Daoy (cell line): ENCODE results near the gene HAX1. TPM values are rescaled to one million over a fixed set of nuclear protein-coding genes. Genes with fewer than 3 reads are reported as not detected.
"Not testable (repeated sequence)": the region's sequence is repeated elsewhere in the genome, so short reads cannot be mapped to it uniquely, and the experiment has no call there.

Experiments
- DNase-seq: peaks from one replicate; pipeline ENCODE4 v3.0.0-alpha.2; 2015; ENCODE audit warnings: low read depth
- total RNA-seq: library from RNA; depleted of rRNA; stranded (reverse); fragments of >200 nt; shearing (Covaris generic); gene quantifications from 2 replicates; pipeline ENCODE4 v1.2.3, GENCODE V29; 2014

HAX1 gene
- total RNA-seq, 1 experiment from 2014 or later: 169 TPM

DNA sequence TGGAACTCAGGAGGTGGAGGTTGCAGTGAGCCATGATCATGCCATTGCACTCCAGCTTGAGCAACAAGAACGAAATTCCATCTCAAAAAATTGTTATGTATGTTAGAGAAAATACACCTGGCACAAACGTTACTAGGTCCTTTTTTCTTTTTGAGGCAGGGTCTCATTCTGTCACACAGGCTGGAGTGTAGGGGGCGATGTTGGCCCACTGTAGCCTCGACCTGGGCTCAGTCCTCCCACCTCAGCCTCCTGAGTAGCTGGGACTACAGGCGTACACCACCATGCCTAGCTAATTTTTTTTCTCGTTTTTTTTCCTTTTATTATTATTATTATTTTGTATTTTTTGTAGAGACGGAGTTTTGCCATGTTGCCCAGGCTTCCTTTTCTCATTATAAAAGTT is 4.4 kb downstream of the HAX1 start:
- peak; percentile 16 for DNase-seq

DNA sequence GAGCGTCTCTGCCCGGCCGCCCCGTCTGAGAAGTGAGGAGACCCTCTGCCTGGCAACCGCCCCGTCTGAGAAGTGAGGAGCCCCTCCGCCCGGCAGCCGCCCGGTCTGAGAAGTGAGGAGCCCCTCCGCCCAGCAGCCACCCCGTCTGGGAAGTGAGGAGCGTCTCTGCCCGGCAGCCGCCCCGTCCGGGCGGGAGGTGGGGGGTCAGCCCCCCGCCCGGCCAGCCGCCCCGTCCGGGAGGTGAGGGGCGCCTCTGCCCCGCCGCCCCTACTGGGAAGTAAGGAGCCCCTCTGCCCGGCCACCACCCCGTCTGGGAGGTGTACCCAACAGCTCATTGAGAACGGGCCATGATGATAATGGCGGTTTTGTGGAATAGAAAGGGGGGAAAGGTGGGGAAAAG is 15.2 kb downstream of the HAX1 start:
- DNase-seq: not testable (repeated sequence)

DNA sequence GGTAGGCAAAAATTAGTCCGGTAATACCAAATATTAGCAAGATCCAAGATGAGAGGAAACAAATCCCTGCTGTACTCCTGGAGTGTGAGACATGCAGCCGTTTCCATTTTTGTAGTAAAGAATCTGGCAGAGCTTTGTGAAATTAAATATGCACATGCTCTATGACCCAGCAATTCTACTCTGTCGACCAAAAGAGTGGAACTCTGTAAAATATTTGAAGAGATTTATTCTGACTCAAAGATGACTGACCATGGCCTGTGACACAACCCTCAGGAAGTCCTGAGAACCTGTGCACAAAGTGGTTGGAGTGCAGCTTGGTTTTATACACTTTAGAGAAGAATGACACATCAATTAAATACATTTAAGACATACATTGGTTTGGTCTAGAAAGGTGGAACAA is 16.2 kb downstream of the HAX1 start:
- DNase-seq: no peak

DNA sequence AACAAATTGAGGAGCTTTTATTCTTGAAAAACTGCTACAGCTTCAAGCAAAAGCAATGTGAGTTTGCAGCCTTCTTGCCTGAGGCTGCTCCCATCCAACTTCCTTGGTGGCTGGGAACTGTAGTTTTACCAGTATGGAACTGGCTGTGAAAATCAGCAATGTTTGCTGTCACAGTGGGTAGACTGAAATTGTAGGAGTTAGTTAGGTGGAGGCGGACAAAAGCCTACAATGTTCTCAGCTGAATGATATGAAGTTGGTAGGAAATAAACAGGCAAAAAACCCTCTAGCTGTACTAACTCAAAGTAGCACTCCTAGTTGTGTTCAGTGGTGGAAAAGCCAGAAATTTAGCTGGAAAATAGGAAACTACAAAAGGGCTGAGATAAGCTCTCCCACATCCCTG is 18.5 kb downstream of the HAX1 start:
- DNase-seq: no peak

DNA sequence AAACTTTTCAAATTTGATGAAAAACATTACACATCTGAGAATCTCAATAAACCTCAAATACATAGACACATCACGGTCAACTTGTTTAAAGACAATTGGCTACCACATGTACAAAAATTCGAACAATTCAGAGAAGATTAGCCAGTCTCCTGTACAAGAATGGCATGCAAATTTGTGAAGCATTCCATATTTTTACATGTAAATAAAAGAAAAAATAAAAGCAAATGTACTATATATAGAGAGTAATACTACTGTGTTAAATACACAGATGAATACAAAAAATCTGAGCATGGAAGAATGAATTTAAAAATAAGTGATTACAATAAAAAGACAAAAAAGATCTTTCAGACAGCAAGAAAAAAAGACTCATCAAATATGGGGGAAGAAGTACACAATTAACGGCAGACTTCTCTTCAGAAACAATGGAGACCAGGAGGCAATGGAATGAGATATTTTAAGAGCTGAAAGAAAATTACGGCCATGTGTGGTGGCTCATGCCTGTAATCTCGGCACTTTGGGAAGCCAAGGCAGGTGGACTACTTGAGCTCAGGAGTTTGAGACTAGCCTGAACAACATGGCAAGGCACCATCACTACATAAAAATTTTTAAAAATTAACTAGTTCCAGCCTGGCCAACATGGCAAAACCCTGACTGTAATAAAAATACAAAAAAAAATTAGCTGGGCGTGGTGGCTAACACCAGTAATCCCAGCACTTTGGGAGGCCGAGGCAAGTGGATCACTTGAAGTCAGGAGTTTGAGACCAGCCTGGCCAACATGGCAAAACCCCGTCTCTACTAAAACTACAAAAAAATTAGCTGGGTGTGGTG is 23.2 kb downstream of the HAX1 start:
- DNase-seq: no peak

DNA sequence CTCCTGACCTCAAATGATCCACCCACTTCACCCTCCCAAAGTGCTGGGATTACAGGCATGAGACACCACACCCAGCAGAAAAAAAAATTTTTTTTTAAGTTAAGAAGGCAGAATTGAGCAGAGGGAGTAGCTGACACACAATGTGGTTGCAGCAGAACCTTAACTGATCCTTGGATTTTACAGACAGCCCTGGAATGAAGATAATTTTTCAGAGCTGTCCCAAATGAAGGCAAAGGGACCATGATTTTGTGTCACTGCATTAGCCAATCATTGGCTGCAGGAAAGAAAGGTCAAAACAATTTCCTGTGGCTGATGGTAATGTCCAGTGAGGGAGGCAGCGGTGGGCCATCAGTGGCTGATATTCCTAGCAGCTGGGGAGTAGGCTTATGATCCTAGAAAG is 29.2 kb downstream of the HAX1 start:
- no peak for DNase-seq

DNA sequence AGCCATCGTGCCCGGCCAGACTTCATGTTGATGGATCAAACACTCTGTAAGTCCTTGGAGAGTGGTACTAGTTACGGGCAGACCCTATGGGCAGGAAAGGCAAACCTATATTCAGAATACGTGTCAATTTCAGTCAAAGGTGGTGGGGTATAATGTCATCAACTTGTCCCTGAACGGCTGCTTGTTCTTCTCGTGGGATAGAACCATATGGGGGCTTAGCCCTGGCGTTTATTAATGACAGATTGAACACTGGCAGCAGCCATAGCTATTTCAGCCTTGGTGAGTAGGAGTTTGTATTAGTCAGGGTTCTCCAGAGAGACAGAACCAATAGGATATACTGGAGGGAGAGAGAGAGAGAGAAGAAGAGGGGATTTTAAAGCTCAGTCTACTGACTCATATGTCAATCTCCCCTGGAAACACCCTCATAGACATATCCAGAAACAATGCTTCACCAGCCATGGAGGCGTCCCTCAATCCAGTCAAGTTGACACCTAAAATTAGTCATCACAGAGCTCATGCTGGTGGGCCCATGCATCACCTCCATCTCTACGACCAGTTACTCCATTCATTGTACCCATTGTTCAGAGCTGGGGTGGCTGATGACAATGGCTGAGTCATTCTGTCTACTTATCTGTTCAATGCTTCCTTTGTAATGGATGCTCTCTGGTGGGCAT is 32.4 kb downstream of the HAX1 start:
- DNase-seq: peak; percentile 48

DNA sequence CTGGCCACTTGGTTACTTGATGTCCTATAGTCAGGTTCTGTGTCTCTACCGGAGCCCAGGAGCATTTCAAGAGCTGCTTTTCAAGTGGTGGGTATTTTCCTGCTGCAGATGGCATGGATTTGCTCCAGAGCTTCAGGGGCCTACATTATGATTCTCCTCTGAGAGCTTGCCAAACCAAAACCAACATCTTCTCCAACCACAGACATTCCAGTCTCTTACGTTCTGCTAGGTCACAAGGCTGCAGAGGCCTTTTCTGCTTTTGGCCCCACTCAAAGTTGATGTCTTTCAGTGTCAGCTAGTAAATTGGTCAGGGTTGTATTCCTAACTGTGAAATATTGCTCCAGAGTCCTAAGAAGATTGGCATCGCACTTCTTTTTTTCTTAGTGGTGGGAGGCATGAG is 33.7 kb downstream of the HAX1 start:
- peak; percentile 13 for DNase-seq

DNA sequence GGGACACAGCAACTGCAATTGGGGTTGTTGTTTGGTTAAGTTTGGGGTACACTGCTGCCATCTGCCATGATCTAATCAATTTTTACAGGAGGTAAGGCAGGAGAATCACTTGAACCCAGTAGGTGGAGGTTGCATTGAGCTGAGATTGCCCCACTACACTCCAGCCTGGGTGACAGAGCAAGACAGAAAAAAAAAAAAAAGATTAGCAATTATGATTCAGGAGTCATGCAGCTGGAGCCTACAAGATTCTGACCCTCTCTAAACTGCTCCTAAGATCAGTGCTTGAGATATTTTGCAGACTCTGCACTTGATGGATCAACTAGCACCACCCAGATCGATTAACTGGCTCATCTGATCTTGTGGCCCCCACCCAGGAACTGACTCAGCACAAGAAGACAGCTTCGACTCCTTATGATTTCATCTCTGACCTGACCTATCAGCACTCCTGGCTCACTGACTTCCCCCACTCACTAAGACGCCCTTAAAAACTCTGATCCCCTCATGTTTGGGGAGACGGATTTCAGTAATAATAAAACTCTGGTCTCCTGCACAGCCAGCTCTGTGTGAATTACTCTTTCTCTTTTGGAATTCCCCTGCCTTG is 35.3 kb downstream of the HAX1 start:
- DNase-seq: not testable (repeated sequence)

DNA sequence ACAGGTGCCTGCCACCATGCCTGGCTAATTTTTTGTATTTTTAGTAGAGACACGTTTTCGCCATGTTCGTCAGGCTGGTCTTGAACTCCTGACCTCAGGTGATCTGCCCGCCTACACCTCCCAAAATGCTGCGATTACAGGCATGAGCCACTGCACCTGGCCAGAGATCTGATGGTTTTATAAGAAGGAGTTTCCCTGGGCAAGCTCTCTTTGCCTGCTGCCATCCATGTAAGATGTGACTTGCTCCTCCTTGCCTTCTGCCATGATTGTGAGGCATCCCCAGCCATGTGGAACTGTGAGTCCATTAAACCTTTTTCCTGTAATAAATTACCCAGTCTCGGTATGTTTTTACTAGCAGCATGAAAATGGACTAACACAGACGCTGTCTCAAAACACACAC is 36.7 kb downstream of the HAX1 start:
- DNase-seq: not testable (repeated sequence)

DNA sequence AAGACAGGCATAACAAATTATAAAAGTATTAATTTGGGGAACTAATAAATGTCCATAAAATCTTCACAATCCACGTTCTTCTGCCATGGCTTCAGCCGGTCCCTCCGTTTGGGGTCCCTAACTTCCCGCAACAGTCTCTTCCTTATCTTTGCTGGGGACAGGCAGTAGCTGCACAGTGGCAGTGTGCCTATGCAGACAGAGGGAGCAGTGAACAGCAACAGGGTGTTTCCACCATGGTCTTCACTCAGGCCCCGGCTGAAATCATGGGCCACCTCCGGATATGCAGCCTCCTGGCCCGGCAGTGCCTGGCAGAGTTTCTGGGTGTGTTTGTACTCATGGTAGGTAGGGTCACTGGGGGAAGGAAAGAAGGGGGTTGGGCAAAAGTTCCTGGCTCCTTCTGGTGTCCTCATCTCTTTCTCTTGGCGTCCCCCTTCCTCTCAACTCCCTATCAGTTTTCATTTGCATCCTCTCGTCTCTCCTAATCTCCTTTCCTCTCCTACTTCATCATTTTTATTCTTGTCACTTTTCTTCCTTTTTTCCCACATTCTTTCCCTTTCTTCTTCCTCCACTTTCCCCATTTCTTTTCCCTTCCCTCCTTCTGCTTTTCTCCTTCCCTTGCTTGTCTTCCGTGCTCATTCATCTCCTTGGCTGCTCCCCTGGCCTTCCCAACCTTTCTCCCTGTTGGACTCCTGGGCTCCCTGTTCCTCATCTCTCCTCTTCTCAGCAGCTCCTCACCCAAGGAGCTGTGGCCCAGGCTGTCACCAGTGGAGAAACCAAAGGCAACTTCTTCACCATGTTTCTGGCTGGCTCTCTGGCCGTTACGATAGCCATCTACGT is 40.0 kb downstream of the HAX1 start:
- DNase-seq: not testable (repeated sequence)

DNA sequence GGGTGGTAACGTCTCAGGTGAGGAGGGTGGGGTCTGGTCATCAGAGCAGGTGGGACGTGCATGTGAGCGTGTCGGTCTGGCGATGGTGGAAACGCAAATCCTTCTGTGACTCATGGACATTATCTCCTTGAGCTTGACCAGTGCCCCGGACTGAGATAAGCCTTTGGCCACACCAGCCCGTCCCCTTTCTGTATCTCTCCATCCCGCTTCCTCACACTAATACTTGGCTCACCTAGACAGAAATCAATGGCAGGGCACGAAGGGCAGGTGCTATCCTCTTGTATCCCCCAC is 40.6 kb downstream of the HAX1 start:
- no peak for DNase-seq

DNA sequence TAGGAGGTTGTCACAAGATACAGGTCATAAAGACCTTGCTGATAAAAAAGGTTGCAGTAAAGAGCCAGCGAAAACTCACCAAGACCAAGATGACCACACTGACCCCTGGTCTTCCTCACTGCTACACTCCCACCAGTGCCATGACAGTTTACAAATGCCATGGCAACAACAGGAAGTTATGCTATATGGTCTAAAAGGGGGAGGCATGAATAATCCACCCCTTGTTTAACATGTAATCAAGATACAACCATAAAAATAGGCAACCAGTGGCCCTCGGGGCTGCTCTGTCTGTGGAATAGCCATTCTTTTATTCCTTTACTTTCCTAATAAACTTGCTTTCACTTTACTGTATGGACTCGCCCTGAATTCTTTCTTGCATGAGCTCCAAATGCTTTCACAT is 41.8 kb downstream of the HAX1 start:
- DNase-seq: not testable (repeated sequence)

DNA sequence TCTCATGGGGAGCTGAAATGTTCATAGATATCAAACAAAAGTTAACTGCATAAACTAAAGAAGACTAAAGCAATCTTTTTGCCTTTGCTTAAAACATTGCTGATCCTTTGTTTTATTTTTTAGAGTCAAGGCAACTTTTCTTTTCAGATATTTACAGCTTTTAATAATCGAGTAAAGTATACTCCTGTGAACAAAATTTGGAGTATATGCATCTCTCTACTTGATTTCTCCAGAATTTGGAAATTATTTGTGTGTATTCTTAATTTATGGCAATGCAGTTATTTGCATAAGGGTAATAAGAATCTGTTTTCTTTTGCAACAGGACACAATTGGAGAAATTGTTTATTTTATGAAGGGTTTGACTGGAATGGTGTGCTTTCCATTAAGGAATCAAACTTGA is 44.3 kb downstream of the HAX1 start:
- DNase-seq: no peak

DNA sequence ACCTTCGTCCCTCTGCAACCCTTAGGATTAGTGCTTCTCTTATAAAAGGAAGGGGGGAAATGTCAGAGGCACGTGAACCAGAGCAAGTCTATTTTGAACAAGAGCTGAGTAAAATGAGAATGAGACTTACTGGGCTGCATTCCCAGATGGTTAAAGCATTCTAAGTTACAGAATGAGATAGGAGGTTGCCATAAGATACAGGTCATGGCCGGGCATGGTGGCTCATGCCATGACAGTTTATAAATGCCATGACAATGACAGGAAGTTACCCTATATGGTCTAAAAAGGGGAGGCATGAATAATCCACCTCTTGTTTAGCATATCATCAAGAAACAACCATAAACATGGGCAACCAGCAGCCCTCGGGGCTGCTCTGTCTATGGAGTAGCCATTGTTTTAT is 46.0 kb downstream of the HAX1 start:
- no peak for DNase-seq

DNA sequence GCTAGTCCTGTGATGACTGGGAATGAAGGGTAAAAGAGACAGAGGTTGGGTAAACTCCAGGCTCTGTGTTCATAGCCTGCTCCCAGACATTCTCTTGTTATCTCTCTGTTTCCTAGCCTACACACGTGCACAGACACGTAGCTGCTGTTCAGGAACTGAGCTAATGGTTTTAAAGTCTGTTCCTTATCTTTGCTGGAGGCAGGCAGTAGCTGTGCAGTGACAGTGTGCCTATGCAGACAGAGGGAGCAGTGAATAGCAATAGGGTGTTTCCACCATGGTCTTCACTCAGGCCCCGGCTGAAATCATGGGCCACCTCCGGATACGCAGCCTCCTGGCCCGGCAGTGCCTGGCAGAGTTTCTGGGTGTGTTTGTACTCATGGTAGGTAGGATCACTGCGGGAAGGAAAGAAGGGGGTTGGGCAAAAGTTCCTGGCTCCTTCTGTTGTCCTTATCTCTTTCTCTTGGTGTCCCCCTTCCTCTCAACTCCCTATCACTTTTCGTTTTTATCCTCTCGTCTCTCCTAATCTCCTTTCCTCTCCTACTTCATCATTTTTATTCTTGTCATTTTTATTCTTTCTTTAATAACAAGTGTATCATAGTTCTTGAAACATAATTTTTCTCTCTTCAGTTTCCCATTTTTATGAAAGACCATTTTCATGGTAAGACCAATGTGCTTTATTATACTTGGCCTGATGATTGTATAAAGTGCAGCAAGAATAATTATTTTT is 48.6 kb downstream of the HAX1 start, which contains the start of gene AQP10:
TSS of gene AQP10 (plus strand) at position 212 of the 727 bp plus-strand sequence. CDS start at position 275, 63 bp downstream.
- no peak for DNase-seq

DNA sequence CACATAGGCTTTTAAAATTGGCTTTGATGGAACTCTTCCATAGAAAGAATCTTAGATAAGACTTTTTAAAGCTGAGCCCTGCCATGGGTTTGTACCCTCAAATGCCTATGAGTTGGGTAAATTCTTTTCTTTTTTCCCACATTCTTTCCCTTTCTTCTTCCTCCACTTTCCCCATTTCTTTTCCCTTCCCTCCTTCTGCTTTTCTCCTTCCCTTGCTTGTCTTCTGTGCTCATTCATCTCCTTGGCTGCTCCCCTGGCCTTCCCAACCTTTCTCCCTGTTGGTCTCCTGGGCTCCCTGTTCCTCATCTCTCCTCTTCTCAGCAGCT is 49.1 kb downstream of the HAX1 start:
- DNase-seq: not testable (repeated sequence)

DNA sequence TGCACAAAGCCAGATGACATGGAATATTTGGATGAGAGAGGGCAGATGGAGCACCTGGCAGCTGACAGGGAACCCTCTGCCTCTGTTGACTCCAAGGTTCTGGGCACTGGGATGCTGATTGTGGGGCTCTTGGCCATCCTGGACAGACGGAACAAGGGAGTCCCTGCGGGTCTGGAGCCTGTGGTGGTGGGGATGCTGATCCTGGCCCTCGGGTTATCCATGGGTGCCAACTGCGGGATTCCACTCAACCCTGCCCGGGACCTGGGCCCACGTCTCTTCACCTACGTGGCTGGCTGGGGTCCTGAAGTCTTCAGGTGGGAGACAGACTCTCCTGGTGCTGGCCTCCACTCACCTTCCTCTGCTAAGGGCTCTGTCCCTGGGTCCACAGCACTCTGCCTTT is 51.1 kb downstream of the HAX1 start:
- DNase-seq: no peak

DNA sequence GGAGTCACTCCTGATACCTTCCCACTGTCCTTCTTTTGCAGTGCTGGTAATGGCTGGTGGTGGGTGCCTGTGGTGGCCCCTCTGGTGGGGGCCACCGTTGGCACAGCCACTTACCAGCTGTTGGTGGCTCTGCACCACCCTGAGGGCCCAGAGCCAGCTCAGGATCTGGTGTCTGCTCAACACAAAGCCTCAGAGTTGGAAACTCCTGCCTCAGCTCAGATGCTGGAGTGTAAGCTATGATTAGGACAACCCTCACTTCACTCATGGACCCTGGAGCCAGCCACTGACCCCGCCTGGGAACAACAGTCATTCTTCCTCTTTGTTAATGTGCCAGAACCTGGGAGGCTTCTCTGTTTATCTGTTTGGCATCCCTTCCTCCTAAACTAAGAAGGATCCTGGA is 51.8 kb downstream of the HAX1 start:
- DNase-seq: no peak

DNA sequence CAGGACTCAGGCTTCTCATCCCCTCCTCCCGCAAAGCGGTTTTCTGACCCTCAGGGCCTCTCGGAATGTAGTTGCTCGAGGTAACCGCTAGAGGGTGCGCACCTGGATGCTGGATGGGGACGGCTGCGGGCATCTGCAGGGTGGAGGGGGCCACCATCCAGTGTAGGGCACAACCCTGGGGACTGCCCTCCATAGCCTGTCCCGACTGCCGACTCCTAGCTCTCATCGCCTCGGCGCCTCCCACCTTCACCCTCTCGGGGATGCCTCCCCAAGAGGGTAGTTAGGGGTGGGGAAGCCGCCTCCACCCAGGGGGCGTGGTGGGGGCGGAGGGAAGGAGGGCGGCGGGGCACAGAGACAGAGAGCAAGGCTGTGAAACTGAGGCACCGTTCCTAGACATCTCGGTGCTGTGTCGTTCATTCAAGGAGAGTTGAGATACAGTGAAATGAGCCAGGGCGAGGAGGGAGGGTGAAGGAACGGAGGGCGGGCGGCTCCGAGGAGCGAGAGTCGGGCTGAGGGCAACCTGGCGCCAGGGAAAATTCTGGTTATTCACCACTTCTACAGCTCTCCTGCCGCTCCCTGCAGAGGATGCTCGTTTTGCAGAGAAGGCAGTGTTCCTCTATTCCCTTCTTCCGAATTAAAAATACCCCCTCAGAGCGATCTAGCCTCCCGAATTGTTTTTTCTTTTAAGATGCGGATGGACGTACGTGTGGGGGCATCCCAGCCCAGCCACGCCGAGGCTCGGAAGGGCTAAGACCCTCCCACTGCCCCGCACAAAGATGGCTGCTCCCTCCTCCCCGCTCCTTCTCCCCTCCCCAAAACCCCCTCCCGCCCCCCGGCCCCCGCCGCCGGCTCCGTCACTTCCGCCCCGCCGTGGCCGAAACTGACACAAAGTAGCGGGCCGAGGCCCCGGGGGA is 52.5 kb downstream of the HAX1 start, which contains the start of gene ATP8B2:
TSS of gene ATP8B2 (plus strand) at position 857 of the 914 bp plus-strand sequence. CDS start 2,617 bp downstream, outside the sequence.
- DNase-seq: peak; percentile 84
